Neural cell (in vitro differentiated cells): ENCODE measurements around the gene PROX2. TPM values are rescaled to one million over a fixed set of nuclear protein-coding genes. Genes with fewer than 3 reads are reported as not detected.

Experiments
- H2AFZ ChIP-seq: fragments of 200-600, 300-800 bp; sonication (generic), shearing (Covaris generic); 2 replicates; pipeline ENCODE4 v1.6.0; 2014; ENCODE audit warnings: low read depth, mild to moderate bottlenecking, antibody characterized with exemption, low read length, moderate library complexity
- H3F3A ChIP-seq: fragments of 200-600 bp; shearing (Covaris generic); 2 replicates; pipeline ENCODE4 v1.6.1; 2016; ENCODE audit warnings: mild to moderate bottlenecking, moderate library complexity, mixed read lengths, antibody characterized with exemption, low read length; ENCODE audit not compliant: insufficient read depth, poor library complexity, severe bottlenecking
- H3K27ac ChIP-seq: fragments of 200-600, 300-800 bp; sonication (generic), shearing (Covaris generic); 2 replicates; pipeline ENCODE4 v1.5.1; 2014; ENCODE audit warnings: mild to moderate bottlenecking, low read length, moderate library complexity
- H3K27me3 ChIP-seq: fragments of 300-800, 200-600 bp; sonication (generic), shearing (Covaris generic); 2 replicates; pipeline ENCODE4 v1.6.0; 2014; ENCODE audit warnings: mild to moderate bottlenecking, low read depth, low read length, moderate library complexity; ENCODE audit not compliant: insufficient read depth
- H3K36me3 ChIP-seq: fragments of 300-800, 200-600 bp; sonication (generic), shearing (Covaris generic); 2 replicates; pipeline ENCODE4 v1.5.1; 2014; ENCODE audit warnings: mild to moderate bottlenecking, antibody characterized with exemption, low read length, moderate library complexity; ENCODE audit not compliant: insufficient read depth
- H3K4me2 ChIP-seq: fragments of 300-800, 200-600 bp; sonication (generic), shearing (Covaris generic); 2 replicates; pipeline ENCODE4 v1.6.0; 2014; ENCODE audit warnings: mild to moderate bottlenecking, low read length
- H3K4me3 ChIP-seq: fragments of 300-800, 200-600 bp; sonication (generic), shearing (Covaris generic); 2 replicates; pipeline ENCODE4 v1.5.1; 2014; ENCODE audit warnings: mild to moderate bottlenecking, low read length, moderate library complexity
- H3K79me2 ChIP-seq: fragments of 200-600 bp; shearing (Covaris generic); replicated peaks from 2 replicates; pipeline ENCODE4 v1.6.0; 2014; ENCODE audit warnings: mild to moderate bottlenecking, low read length, moderate library complexity; ENCODE audit not compliant: insufficient read depth
- H3K9ac ChIP-seq: fragments of 300-800, 200-600 bp; sonication (generic), shearing (Covaris generic); 2 replicates; pipeline ENCODE4 v1.6.1; 2016; ENCODE audit warnings: mild to moderate bottlenecking, low read length, mixed read lengths
- H3K9me2 ChIP-seq: fragments of 200-600 bp; shearing (Covaris generic); 2 replicates; pipeline ENCODE4 v1.6.1; 2016; ENCODE audit warnings: mild to moderate bottlenecking, low read length, mixed read lengths; ENCODE audit not compliant: insufficient read depth
- H3K9me3 ChIP-seq: fragments of 200-600, 300-800 bp; sonication (generic), shearing (Covaris generic); 2 replicates; pipeline ENCODE4 v1.6.1; 2016; ENCODE audit warnings: mild to moderate bottlenecking, mixed run types, low read length, moderate library complexity, mixed read lengths
- H4K20me1 ChIP-seq: fragments of 200-600 bp; shearing (Covaris generic); 2 replicates; pipeline ENCODE4 v1.6.1; 2016; ENCODE audit warnings: mild to moderate bottlenecking, mixed run types; ENCODE audit not compliant: insufficient read depth
- CTCF ChIP-seq: fragments of 450-650 bp; IDR thresholded peaks from 2 replicates; pipeline ENCODE4 v1.5.1; 2014; ENCODE audit warnings: antibody characterized with exemption, mild to moderate bottlenecking, moderate library complexity; ENCODE audit not compliant: poor library complexity, severe bottlenecking
- EP300 ChIP-seq: fragments of 450-650 bp; conservative IDR thresholded peaks from 2 replicates; pipeline ENCODE4 v1.6.1; 2014; ENCODE audit warnings: antibody characterized with exemption, mild to moderate bottlenecking, moderate library complexity; ENCODE audit not compliant: poor library complexity, severe bottlenecking
- EZH2 ChIP-seq: fragments of 200-600, 300-800 bp; shearing (Covaris generic), sonication (generic); IDR thresholded peaks from 2 replicates; pipeline ENCODE4 v1.6.1; 2014; ENCODE audit warnings: antibody characterized with exemption, low read length, borderline replicate concordance, mild to moderate bottlenecking; ENCODE audit not compliant: insufficient read depth, poor library complexity, severe bottlenecking
- MXI1 ChIP-seq: fragments of 450-650 bp; conservative IDR thresholded peaks from 2 replicates; pipeline ENCODE4 v1.6.1; 2014; ENCODE audit warnings: antibody characterized with exemption, mild to moderate bottlenecking; ENCODE audit not compliant: poor library complexity, severe bottlenecking
- POLR2AphosphoS5 ChIP-seq: IDR thresholded peaks from 2 replicates; pipeline ENCODE4 v1.6.1; 2012
- RAD21 ChIP-seq: fragments of 450-650 bp; conservative IDR thresholded peaks from 2 replicates; pipeline ENCODE4 v1.6.1; 2014; ENCODE audit warnings: antibody characterized with exemption, mild to moderate bottlenecking, moderate library complexity
- REST ChIP-seq: IDR thresholded peaks from 2 replicates; pipeline ENCODE4 v1.6.1; 2012; ENCODE audit warnings: borderline replicate concordance
- SMC3 ChIP-seq: fragments of 450-650 bp; conservative IDR thresholded peaks from 2 replicates; pipeline ENCODE4 v1.6.1; 2014; ENCODE audit warnings: antibody characterized with exemption, mild to moderate bottlenecking, moderate library complexity; ENCODE audit not compliant: poor library complexity
- TAF1 ChIP-seq: IDR thresholded peaks from 2 replicates; pipeline ENCODE4 v1.6.1; 2012; ENCODE audit warnings: low read depth
- polyA plus RNA-seq: library from polyadenylated mRNA; depleted of rRNA; stranded (reverse); fragments of >200 nt; gene quantifications from 2 replicates; pipeline ENCODE4 v1.2.3, GENCODE V29; 2014

The PROX2 gene
- polyA plus RNA-seq, 1 donor from 2014 or later, result not detected

- TF ChIP-seq MXI1 (peak; percentile 51), TAF1 (no peak)
- no peaks in the 10 kb centered on the region for H4K20me1 ChIP-seq
- peak overlapping the region; percentile 99 for H2AFZ ChIP-seq
Measured at GRCh38 chr14:74882103-74882920, 6.4 kb upstream of the PROX2 start.

GRCh38 chr14:74881431-74882102, 5.6 kb upstream of the PROX2 start, which contains the start of gene DLST:
Gene DLST (plus strand): TSS chr14:74881916. CDS start chr14:74881954, 38 bp downstream.
- H3K9ac ChIP-seq, result peak within 1 kb of the TSS; percentile 87
- no peaks in the 10 kb centered on the region for H3K27me3 ChIP-seq
- TF ChIP-seq POLR2AphosphoS5 (peak; percentile 95), CTCF (peak; percentile 34), REST (no peak), SMC3 (peak; percentile 42), MXI1 (peak; percentile 75), EZH2 (no peak), TAF1 (peak; percentile 59), EP300 (peak; percentile 62), RAD21 (peak; percentile 21)
- peaks cover 47% of the 10 kb centered on the region for H3K79me2 ChIP-seq
- peak within 1 kb of the TSS; percentile 99 for H2AFZ ChIP-seq
- H3K9me2 ChIP-seq, result no peaks in the 10 kb centered on the region
- peak within 1 kb of the TSS; percentile 93 for H3K4me2 ChIP-seq
- H3K9me3 ChIP-seq, result no peaks in the 10 kb centered on the region
- no peaks in the 10 kb centered on the region for H3K36me3 ChIP-seq
- H4K20me1 ChIP-seq, result no peaks in the 10 kb centered on the region
- H3K27ac ChIP-seq, result peak within 1 kb of the TSS; percentile 76
- peak within 1 kb of the TSS; percentile 91 for H3K4me3 ChIP-seq
- H3F3A ChIP-seq, result no peaks in the 10 kb centered on the region

More at GRCh38 chr14:74882103-74882920, 6.4 kb upstream of the PROX2 start:
- Histone ChIP-seq H3K9me2 (no peaks in the 10 kb centered on the region), H3K4me2 (peak overlapping the region; percentile 93), H3K9ac (peak overlapping the region; percentile 87), H3F3A (no peaks in the 10 kb centered on the region), H3K27me3 (no peaks in the 10 kb centered on the region), H3K9me3 (no peaks in the 10 kb centered on the region), H3K36me3 (no peaks in the 10 kb centered on the region), H3K27ac (peak overlapping the region; percentile 76), H3K79me2 (peaks cover 53% of the 10 kb centered on the region), H3K4me3 (peak overlapping the region; percentile 91)
